Activated CD4-positive, CD25-positive, alpha-beta regulatory T cell treated with anti-CD3 and anti-CD28 coated beads, Interleukin-2, amount 50 U/mL, for 16 hours (primary cell): ENCODE measurements around the gene SDSL.

Experiments used
- DNase-seq: peaks from one replicate; pipeline ENCODE4 v3.0.0-alpha.2; 2020; ENCODE audit warnings: low read depth, low spot score

SDSL gene

DNA sequence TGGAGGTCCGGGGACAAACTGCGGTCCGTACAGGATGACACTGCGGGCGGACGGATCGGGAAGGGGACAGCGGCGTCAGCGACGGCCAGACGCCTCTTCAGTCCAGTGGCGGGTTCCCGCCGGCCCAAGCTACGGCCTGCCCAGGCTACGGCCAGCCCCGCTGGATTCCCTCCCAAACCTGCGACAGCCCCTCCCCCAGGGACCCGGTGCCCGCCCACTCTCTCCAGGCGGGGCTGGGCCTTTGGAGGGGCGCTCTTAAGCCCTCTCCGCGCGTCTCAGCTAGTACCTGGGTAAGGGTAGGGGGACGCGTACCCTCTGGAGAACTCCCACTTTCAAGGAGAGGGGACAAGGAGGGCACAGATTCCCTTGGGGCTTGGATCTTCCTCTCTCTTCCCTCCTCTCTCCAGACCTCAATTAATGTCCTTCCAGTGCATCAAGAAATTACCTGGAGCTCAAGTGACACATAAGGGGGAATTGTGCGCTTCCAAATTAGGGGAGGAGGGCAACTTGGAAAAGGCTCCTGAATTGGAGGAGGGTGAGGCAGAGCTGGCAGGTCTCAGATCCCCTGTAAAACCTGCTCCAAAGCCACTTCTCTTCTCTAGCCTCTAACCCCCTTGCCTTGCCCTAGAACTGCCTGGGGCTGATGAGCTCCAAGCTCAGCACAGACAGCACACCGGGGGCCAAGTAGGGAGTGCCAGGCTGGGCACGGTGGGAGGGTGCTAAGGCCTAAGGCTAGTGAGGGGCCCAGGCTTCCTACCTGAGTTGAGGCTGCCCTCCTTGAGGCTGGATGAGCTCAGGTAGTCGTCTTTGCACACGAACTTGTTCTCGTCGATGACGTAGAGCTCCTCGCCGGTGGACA lies 46.4 kb downstream of the SDSL start:
- no peak for DNase-seq

DNA sequence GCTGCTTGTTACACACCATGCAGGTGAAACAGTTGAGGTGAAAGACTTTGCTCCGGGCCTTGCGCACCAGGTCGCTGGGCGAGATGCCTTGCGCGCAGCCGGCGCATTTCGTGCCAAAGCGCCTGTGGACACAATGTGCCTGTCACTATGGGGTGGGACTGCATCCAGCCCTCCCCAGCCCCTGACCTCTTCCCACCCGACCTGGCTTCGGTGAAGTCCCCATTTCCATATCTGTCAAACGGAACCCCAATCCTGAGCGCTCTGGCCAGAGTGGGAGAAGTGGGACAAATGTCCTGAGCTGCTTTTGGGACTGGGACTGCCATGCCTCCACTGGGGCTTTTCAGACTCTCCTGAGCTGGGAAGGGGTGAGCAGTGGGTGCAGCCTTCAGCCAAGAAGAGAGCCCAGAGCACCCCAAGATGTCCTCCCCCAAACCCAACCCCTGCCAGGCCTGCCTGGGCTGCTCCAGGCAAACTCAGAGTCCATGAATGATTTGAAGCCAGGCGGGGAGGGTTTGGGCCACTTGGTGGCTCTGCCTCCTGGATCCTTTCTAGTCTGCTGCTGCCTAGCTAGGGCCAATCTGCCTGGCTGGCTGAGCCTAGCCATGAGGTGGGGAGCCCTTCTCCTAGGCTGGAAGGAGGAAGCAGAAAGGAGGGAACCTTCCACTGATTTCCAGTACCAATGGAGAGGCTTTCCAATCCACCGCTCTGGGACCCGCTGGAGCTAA lies 47.2 kb downstream of the SDSL start:
- DNase-seq = no peak

DNA sequence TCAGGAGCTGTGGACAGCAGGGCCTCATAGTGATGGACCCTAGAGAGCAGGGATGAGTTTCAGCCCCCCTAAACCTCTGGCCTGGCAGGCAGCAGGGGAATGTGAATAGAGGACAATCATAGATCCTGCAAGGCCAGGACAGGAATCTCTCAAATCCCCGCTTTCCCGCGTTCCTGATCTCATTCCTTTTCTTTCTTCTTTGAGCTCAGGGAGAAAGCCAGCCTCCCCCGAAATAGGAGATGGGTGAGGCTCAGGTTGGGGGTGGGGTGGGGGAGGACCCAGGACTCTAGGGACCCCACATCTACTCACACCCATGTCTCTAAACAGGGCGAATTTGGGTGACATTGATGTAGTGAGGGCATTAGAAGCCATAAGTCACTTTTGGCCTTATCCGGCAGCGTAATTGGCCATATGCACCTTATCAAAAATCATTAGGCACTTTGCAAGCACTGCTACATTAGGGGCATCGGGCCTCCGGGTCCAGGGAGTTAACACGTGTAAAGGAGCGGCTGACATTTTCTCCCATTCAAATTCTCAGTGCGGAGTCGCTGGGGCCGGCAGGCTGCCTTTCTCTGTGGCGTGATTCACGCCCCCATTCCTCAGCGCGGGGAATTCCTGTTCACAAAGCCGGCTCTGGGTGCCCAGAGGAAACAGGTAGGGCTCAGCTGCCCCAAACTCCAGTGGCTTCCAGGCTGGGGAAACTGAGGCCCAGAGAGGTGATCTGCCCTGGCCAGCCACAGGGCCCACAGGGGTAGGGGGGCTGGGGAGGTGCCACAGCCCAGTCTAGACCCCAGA lies 48.0 kb downstream of the SDSL start:
- no peak for DNase-seq

DNA sequence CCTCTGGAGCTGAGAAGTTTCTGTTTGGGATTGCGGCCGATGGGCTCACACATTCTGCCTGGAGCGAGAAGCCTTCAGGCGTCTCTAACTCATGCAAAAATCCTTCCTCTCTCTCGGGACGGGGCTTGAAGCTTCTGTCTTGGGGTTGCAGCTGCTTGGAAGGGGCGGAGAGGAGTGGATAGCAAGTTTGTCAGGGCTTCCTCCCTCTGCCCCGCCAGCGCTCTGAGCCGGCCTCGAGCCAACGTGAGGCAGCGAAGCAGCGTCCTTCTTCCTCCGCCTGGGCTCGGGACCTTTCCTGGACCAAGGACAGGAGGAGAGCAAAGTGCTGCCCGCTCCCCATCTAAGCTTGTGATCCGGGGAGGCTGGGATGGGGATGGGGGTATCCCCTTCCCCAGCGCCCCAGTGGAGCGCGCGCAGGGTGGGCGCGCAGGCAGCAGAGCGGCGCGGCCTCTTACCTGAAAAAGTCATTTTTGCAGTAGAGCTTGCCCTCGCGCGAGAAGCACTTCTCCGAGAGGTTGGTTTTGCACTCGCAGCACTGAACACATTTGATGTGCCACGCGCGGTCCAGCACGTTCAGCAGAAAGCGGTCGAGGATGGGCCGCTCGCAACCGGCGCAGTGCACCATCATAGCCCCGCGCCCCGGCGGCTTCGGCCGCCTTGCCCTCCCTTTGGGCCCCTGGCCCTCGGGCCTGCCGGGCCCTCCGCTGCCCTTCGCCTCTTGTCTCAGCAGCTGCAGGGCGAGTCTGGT lies 48.9 kb downstream of the SDSL start:
- no peak for DNase-seq

DNA sequence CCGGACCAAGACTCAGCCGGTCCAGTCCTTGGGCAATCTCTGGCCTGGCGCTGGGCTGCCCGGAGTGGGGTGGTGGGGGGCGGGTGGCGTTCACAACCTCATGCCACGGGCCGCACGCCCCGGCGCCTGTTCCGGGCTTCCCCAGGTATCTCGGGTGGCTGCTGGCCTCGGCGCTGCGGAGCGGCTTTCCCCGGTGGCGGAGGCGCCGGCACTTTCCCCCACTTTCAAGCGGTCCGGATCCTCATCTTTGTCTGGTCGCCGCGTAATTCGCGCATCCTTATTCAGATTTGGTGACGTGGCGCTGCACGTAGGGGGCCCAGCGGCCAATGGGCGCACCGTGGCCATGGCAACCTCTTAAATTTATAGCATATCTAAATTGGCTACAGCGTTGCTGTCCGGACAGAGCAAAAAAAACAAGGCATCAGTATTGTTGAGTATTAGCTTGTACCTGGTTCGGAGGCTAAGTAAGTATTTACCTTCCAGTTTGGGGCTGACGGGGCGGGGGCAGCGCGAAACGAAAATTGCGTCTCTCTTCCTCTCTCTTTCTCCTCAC lies 49.5 kb downstream of the SDSL start, which contains the start of gene LHX5:
LHX5 (minus strand) TSS at position 253 of the 553 bp plus-strand sequence. CDS start 373 bp downstream, outside the sequence.
- no peak for DNase-seq

DNA sequence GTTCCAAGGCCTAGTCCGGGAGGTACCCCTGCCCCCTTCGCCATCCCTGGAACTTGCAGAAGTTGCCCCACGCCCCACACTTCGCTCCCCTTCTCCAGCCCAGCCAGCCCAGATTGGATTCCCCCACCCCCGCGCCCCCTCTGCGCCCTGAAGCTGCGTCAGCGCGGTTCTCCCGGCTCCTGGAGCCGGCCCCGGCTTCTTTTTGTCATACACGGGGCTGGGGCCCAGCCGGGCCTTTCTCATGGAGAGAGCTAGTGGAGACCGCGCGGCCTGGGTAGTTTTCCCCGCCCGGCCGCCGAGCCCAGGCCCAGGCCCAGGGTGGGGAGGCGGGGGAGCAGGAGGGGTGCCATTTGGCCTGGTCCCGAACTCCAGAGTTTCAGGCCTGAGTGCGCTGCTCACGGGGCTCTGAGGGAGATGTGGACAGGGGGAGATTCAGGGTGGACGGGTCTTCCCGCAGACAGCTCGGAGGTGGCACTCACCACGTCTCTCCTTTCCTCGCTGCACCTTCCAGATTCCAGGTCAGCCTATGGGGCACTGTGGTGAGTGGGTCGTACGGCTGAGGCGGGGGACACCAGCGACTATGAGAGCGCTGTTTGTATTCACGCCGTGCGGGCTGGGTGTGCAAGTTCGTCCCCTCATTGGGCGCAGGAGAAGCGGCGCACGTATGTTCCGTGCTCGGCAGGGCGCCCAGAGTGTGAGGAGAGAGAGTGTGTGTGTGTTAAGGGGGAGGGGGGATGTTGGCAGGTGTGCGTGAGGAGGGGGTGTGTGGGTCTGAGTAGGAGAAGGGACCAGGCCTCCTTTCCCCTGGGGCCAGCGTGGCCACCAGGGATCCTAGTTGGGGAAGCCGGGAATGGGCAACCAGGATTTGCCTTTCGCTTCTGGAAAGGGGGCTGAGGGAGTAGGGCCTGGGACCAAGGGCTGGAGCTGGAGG lies 50.3 kb downstream of the SDSL start:
- no peak for DNase-seq

DNA sequence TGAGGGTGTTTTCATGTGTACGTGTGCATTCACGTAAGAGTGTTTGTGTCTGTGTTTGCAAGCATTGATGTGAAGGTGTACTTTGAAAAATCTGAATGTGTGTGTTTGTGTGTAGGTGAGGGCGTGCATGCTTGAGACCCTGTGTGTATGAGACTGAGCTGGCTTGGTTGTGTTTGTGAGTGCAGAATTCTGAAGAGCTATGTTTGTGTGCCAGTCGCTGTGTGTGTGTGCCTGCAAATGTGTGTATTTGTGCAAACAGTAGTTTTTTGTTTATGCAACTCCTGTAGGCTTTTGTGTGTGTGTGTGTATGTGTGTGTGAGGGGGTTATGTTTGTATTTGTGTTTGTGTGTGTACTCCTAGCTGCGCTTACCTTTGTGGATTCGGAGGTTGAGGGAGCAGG lies 51.2 kb downstream of the SDSL start:
- no peak for DNase-seq

DNA sequence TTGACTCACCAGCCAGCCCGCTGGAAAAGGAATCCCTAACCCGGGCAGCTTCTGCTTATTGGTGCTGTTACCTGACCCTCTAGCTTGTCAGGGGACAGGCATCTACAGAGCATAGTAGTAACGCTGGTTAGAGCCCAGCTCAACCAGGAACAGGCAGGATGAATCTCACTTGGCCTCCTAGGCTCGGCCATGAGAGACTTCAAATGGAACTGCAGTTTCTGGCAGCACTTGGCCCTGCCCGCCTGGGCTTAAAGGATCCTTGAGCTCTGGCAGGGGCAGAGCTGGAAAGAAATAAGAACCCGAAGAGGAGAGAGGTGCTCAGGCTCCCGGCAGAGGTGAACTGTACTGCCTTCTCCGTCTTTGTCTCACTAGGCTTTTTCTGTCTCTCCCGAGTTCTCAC lies 51.8 kb downstream of the SDSL start:
- no peak for DNase-seq

DNA sequence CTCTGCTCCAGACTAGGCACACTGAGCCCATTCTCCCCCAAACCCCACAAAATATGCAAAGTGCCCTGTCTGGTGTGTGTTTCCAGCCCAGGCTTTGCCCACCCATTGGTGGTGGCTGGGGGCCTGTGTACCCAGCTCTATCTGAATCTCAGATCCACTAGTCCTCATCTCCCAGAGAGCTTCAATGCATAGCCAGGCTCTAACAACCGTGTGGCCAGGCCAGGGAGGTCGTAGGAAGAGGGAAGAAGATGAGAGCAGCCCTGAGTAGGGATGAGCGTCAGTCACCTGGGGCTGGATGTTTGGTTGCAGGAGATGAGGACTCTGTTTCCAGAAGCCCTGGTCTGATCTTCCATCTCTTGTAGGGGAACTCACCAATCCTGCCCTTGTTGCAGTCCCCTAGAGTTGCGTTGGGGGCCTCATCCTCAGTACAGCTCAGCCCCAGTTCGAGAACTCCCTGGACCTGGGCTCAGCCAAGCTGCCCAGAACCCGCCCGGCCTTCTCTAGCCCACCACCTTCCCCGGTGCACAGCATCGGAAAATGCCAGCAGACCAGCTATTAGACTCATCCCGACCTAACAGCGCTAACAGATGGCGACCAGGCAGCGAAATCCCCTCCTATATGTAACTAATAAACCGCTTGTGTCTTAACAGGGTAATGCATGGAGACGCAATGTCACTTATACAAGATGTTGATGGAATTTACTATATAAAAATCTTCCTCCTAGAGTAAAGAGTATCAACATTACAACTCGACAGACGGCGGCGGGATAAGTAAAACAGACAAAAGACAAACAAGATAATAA lies 52.7 kb downstream of the SDSL start:
- DNase-seq = no peak

DNA sequence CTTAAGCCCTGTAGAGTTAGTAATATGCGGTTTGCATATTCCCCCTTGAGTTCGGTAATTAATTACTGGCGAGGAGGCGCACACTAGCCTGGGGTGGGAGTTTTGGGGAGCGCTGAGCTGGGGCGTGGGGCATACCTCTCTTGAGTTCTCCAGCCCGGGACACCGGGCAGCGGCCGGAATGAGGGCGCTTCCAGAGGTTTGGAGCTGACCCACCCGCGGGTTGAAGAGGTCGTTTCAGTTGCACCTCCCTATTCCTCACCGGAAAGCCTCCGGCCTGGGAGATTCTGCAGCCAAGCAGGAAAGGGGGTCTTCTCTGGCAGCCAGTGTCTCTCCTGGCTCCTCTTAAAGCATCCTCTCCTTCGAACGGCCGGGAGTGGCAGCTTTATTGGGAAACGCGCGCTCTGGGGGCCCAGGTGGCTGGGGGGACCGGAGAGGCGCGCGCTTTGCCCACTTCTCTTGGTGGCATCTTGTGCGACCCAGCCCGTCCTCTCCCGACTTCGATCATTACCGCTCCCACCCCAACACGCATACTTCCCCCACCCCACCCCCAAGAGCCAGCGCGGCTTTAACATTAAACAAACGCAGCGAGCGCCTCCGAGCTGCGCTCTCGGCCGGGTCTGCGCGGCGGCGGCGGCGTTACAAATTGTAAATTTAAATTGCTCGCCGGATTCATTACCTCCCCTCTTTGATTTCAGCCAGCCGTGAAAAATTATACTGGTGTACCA lies 53.4 kb downstream of the SDSL start:
- no peak for DNase-seq

DNA sequence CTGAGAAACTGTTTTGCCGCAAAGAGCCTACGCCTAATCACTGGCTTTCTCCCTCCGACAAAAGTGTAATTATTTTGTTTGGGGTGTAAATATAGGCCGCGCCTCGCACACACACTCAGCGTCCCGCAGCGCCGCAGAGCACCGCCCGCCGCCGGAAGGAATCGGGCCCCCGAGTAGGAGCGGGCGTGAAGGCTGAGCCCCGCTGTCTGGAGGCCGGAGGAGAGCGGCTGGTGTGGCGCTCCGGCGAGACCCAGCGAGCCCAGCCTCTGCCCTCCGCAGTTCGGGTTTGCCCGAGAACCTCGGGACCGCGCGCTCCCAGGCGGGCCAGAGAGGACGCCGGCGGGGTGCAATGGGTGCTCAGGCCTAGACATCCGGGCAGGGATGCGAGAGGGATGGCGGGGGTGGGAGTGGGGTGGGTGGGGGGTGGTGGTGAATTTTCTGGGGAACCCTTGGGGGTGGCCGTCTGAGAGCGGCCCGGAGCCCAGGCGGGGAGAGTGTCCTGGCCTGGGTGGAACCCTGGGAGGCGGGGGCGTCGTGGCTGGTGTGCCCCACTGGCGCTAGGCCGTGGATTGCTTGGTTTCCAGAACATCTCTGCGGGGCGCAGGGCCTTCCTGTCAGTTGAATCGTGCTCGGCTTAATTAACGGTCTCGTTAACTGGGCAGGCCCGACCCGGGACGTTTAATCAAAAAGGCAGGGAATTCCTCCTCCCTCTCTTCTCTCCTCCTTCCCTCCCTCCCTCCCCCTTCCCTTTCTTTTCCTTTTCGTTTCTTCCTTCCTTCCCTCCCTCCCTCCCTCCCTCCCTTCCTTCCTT lies 54.2 kb downstream of the SDSL start:
- no peak for DNase-seq

DNA sequence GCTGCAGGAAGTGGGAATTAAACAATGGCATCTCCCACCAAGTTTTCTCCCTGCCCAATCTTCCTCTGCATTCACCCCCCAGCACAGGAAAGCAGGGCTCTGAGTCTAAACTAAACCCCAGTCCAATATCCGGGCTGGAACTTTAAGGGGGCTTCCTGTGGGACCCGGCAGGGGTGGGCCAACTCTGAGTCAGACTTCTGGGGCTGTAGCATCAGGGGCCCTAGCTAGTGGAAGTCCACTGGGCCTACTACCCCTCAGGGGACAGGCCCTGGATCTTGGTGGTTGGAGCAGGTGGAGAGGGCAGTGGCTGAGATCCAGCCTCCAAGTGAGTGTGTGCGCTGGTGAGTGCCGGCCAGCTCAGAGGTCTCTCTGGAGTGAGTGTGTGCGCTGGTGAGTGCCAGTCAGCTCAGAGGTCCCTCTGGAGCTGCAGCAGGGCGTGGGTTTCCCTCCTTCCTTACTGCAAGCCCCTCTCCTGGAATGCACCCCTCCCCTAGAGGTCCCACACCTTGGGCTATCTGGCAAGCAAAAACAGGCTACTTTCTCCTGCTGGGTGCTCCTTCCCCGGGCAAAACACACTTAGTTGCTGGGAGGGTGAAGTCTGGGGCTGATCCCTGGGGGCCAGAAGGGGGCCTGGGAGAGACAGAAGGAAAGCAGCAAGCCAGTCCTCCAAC lies 55.1 kb downstream of the SDSL start:
- no peak for DNase-seq

DNA sequence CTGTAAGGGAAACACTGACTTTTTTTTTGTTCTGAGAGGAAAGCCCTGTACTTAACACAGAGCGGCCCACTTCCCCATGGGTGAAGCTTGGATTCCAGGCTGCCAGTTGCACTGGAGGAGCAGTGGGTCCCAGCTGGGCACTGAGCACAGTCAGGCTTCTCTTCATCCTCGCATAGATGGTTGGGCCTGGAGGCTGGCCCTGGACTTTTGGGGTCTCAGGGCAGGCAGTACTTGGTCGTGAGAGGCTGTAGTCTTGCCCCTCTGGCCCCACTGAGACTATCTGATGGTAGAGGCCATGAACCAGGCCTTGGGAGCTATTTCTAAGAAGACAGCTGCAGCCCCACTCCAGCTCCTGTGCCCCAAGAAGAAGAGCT lies 55.6 kb downstream of the SDSL start:
- no peak for DNase-seq

DNA sequence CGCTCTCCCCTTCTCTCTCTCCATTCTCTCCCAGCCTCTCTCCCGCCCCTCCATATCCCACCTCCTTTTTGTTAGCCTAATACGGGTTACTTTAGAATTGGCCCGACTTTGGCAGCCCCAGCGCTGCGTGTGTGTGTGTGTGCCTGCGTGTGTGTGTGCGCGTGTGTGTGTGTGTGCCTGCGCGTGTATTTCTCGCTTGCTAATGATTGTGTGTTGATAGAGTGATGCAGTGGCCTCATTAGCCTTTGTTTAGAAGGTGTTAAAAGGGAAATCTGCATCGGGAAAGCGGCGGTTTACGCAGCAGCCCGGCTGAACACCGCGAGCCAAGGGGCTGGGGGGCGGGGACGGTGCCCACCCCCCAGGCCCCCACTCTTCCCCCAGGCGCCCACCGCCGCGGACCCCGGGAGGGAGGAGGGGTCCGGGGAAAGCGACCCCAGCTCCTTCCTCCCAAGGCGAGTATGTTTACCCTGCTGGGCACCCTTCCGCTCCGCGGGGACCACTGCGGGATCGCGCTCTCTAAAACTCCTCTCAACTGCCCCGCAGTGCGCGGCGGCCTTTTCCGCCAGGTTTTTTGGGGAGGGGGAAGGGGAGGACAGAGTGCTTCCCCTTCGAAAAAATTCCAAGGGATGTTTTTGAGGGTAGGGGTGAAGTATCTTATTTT lies 56.3 kb downstream of the SDSL start:
- no peak for DNase-seq

DNA sequence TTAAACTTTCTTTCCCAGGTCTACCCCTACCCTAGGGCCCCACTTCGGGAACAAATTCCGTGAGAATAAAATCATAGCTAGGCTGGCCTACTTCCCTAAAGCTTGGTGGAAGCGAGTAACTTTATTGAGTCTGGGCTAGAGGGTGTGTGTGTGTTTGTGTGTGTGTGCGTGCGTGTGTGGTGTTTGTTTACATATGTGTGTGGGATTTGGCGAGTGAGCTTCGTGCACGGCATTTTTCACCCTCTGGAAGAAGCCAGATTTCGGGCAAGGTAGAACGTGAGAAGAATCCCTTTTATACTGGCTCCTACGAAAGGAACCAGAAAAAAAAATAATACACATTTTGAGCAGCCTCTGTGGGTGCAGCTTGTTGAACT lies 57.0 kb downstream of the SDSL start:
- no peak for DNase-seq

DNA sequence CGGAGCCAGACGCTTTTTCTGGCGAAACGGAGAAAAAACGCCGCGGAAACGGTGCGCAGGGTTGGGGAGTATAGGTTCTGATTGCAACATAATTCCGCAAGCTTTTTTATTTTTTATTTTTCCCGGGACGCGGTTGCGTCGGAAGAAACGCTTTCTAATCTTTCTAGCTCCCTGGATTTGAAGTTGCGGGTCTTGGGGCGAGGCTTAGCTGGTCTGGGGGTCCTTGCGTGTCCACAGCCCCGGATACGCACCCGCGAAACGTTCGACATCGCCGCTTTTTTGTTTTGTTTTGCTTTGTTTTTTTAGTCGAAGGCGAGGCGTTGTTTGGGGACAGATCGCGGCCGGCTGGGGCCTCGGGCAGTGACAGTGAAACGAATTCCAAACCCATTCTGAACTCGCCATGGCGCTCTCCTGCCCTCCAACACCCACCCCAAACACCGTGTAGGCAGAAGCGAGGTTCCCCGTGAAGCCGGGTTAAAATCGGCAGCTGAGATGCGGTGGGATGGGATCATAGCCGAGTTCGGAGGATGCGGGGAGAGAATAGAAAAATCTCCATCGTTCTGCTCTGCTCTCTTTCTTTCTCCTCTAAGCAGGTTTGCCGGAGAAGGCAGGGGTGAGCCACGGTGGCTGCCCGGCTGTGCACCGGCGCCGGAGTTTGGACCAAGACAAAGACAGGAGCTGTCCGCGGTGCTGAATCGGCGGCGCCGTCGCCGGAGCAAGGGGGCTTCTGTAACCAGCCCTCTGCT lies 57.6 kb downstream of the SDSL start:
- DNase-seq = no peak
